Activated naive CD8-positive, alpha-beta T cell treated with anti-CD3 and anti-CD28 coated beads for 36 hours (primary cell): ENCODE data around the gene TFAP2B. TPM values are rescaled to one million over a fixed set of nuclear protein-coding genes. Genes with fewer than 3 reads are reported as not detected.

ENCODE experiments used
- total RNA-seq, 2 experiments: library from RNA; stranded (reverse); gene quantifications; one replicate each; pipeline ENCODE4 v1.2.3, GENCODE V29; 2021

The TFAP2B gene
- total RNA-seq, 2 experiments from 2014 or later = not detected

Other genes starting within 250 kb of the TFAP2B start
- gene TFAP2D, start 105.3 kb upstream of the TFAP2B start, total RNA-seq = not detected